H54 (cell line): ENCODE data around the gene HGS.
"Not testable (repeated sequence)": the region's sequence is repeated elsewhere in the genome, so short reads cannot be mapped to it uniquely, and the experiment has no call there.

Experiments
- DNase-seq: peaks from one replicate; pipeline ENCODE4 v3.0.0; 2011; ENCODE audit warnings: low spot score, mixed read lengths; ENCODE audit not compliant: insufficient read length
- FAIRE-seq: peaks from 3 replicates; lab custom pipeline; 2011; peaks lifted over from hg19 to GRCh38; lab: Jason Lieb, UNC
- POLR2A ChIP-seq: IDR thresholded peaks from 2 replicates; pipeline ENCODE4 v1.6.1; 2011; ENCODE audit warnings: low read depth, mild to moderate bottlenecking, low read length

Gene HGS

DNA sequence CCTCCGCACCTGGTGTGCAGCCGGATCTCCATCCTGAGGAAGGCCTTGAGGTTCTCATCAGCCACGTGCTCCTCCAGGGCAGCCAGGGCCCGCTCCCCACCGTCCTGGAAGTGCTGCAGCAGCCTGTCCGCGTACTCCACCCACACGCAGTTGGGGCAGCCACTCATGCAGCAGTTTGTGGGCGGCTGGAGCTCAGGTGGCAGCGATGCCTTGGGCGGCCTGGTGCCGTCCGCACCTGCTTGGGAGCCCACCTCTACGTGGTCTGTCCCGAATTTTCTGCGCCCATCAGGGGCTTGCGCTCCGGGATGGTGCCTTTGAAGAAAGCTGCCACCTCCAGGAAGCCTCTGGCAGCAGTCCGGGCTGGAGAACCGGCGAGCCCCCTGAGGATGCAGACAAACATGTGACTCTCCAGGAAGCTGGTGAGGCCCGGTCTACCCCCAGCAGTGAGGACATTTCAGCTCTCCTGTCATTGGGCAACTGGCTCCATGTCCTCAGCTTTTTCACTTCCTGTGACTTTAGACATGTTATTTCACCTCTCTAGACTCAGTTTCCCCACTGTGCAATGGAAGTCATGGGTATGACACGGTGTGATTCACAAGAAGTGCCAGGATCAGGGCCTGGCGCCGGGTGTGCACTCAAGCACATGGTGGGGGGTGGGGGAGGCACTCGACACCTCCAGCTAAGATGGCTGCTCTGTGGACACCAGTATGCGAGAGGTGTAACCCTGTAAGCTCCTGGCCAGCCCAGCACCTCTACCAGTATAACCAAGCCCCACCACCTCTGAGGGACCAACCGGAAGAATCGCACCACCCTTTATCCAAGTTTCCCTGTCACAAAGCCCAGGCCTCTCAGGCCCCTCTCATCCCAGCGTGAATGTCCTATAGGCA lies 18.4 kb upstream of the HGS start:
- no peak for FAIRE-seq
- DNase-seq: no peak
- 0 out of 2 replicates have a peak, but pooled peaks have one; percentile 5 for TF ChIP-seq POLR2A

DNA sequence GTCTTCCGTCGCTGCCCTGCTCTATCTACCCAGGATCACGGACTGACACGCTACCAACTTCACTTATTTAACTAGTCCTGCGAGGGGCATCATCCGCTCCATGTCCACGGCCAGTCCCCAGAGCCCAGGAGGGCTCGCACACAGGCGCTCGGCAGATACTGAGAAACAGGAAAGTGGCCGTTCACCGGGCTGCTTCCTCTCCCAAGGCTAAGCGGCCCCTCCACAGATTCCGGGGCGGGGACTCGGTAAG lies 17.8 kb upstream of the HGS start:
- no peak for TF ChIP-seq POLR2A
- DNase-seq: no peak
- FAIRE-seq: no peak

DNA sequence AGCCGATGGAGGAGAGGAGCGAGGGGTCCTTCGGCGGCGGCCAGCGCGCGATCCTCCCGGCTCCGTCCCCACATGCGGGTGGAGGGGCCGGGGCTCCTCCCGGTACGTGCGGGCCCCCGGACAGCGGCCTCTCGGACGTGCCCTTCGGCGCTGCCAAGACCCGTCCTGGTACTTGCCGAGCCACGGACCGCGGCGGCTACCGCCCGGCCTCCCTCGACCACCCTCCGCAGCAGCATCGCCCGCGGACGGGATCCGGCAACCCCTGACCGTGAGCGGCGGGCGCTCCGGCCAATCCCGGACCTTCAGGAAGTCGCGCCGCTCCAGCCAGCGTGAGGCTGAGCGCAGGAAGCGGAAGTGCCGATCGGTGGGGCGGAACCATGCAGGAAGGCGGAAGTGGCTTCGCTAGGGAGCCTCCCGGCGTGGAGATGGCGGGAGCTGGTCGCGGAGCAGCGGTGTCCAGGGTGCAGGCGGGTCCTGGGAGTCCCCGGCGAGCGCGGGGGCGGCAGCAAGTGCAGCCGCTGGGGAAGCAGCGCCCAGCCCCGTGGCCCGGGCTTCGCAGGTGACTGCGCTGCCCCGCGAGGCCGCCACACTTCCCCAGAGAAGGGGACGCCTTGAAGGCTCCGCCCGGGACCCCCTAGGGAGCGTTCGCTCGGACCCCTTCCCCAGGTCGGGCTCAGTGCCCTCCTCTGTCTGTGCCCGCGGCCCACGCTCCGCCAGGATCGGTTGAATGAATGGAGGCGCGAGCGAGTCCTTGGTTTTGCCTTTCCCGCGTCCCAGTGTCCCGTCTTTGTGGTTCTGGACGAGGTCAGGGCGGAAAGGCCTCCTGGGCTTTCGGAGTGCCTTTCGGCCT lies 17.2 kb upstream of the HGS start, which contains the start of the genes CCDC137 and OXLD1:
CCDC137 (plus strand) TSS at position 396 of the 850 bp plus-strand sequence; CDS start at position 426, 30 bp downstream.
OXLD1 (minus strand) TSS at position 264 of the 850 bp plus-strand sequence; CDS start at position 236, 28 bp downstream.
- no peak for FAIRE-seq
- peak; percentile 95 for TF ChIP-seq POLR2A

DNA sequence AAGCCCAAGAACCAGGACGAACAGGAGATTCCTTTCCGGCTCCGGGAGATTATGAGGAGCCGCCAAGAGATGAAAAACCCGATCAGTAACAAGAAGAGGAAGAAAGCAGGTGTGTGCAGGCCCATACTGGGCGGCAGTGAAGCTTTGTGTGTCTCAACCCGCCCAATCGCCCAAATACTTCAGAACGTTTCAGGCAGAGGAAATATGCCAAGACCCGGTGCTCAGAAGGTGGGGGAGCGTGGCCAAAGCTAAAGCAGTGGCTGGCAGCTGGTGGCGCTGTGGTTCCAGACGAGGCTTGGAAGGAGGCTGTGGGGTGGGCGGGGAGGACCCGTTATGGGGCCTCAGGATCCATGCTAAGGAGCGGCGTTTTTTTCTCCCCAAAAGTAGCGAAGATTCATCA lies 16.1 kb upstream of the HGS start:
- FAIRE-seq (no peak), DNase-seq (no peak)

More for the DNA sequence above, 17.2 kb upstream of the HGS start, which contains the start of the genes CCDC137 and OXLD1:
- DNase-seq: peak; percentile 96

DNA sequence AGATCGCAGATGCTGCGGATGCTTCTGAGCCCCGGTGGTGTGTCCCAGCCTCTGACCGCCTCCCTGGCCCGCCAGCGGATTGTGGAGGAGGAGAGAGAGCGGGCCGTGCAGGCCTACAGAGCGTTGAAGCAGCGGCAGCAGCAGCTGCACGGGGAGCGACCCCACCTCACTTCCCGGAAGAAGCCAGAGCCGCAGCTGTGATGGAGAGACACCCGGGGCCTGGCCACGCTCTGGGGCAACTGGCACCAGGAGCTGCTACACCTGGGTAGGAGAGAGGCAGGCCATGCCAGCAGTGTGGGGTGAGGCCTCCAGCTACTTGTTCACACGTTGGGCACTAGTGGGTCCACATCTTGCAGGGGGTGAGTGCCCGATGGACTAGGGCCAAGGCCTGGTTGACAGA lies 11.3 kb upstream of the HGS start:
- TF ChIP-seq POLR2A: no peak
- FAIRE-seq: no peak
- DNase-seq: no peak

More for the DNA sequence above, 16.1 kb upstream of the HGS start:
- no peak for TF ChIP-seq POLR2A

DNA sequence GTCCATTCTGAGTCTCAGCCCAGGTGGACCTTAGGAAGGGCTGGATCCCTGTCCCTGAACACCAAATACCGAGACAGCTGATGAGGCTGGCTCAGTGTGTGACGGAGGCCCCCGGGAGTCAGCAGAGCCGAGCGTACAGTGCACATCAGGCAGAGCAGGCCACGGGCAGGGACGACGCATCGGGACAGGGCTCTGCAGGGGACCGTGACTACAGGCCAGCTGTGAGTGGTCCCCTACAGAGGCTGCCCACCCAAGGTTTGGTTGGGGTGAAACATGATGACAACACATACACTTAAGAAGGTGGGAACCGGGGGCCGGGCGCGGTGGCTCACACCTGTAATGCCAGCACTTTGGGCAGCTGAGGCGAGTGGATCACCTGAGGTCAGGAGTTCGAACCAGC lies 10.9 kb upstream of the HGS start:
- FAIRE-seq (no peak), DNase-seq (no peak)
- no peak for TF ChIP-seq POLR2A

DNA sequence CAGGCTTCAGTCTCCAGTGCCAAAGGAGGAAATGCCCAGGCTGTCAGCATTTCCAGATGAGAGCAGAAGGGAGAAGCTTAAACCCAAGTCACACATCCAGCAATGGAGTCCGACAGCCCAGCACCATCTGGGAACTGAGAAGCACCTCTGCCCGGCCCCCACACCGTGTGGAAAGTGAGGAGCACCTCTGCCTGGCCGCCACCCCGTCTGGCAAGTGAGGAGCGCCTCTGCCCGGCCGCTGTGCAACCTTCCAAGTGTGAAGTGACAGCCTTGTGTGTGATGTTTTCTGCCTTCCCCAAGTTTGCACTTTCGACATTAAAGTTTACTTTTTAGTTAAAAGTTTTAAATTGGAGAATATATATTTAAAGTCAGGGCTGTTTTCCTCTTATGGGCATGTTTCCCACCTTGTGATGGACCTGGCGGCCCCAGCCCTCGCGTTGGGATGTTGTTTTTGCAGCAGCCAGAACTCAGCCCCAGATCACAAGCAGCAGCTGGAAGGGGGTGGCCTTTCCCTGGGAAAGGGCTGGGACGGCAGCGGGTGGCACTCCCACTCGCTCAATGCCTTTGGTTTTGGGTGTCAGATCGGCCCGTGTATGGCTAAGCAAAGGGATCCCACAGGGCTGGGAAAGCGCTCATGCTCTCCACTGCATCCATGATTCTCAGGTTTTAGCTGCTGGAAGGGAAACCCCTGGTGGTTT lies 10.1 kb upstream of the HGS start:
- no peak for TF ChIP-seq POLR2A
- no peak for FAIRE-seq
- DNase-seq: no peak

DNA sequence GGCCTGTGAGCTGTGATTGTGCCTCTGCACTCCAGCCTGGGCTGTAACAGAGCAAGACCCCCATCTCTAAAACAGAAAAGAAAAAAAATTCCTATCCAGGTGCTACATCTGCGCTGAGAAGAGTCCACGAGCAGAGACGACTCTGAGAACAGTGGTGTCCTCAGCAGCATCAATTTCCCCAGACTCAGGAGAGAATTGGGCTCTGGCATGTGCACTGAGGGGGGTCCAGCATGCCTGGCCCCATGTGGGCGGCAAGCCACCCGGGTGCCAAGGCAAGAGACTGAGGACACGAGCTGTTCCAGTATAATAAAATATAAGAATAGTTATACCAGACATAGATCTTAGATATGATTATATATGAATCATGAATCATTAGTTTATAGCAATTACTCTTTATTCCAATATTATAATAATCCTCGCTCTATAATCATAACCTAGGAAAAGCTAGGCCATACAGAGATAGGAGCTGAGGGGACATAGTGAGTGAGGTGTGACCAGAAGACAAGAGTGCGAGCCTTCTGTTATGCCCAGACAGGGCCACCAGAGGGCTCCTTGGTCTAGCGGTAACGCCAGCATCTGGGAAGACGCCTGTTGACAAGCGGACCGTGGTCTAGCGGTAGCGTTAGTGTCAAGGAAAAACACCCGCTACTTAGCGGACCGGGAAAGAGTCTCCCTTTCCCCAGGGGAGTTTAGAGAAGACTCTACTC lies 8.1 kb upstream of the HGS start:
- FAIRE-seq, DNase-seq: not testable (repeated sequence)

DNA sequence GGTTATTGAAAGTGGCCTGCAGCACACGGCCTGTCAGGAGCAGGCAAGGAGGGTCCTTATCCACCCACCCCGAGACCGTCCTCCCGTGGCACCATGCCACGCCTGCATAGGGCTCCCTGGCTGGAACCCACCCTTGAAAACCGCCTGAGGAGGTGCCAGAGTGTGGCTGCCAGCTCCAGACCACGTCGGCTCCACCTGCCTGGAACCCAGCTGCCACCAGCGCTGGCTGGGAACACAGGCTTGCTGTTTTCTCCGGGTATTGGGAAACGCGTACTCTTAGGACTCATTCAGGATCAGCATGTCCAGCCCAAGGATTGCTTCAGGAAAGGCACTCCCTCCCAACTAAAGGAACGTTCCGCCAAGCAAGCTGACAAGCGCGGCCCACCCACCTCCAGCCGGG lies 6.9 kb upstream of the HGS start:
- DNase-seq: no peak
- FAIRE-seq: no peak
- TF ChIP-seq POLR2A: no peak

DNA sequence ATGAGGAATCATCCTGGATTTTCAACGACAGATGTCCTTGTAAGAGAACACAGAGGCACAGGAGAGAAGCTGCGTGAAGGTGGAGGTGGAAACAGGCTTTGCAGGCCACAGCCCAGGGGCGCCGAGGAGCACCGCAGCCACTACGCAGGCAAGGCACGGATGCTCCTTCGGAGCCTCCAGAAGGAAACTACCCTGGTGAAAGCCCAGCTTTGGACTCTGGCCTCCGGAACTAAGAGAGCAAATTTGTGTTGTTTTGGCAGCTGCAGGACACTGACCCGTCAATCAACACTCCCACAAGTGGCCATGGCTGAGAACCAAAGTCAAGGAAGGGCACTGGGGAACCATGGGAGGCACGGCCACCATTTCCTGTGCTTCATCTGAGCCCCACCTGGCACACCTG lies 3.7 kb upstream of the HGS start:
- no peak for DNase-seq
- FAIRE-seq: no peak
- no peak for TF ChIP-seq POLR2A

DNA sequence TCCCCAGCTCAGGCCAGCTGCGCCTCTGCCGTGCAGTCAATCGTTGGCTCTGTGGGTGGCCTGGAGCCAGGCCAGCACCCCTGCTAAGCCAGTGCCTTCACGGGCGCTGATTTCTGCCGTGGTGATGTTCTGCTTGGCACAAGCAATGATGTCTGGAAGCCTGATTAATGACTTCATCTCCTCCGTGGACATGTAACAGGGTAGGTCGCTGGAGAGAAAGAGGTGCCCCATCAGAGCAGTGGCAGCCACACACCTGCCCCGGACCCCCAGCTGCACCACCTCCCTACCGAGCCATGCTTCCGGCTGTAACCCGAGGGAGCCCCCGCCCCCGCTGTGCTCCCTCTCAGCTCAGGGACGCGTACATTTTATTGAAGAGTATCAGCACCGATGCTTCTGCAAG lies 2.1 kb upstream of the HGS start:
- DNase-seq: no peak
- FAIRE-seq: no peak
- TF ChIP-seq POLR2A: no peak

DNA sequence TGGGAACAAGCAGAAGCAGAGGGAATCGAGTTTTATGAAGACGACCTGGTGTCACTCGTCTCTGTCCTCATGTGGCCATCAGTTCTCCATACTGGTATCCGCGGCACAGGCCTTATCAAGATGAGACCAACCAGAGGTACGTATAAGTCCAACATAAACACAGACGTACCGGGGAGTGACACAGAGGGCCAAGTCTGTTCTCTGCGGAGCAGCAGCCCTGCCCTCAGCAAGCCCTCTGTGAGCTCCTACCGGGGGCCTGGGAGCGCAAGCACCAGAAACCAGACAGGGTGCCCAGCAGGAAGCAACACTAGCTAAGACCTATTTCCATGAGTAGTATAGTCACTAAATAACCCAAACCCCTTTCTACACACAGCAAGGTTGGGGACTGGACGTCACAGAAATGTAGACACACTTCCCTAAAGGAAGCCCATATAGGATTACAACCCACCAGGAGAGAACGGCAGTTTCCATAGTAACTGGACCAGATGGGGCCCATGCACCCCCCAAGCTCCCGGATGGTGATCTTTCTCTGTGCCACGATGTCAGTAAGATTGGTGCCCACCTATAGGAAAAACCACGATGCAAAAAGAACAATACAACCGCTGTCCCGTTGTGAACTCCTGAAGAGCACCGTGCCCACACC lies 1.1 kb upstream of the HGS start:
- DNase-seq (no peak), FAIRE-seq (no peak)
- TF ChIP-seq POLR2A: no peak

DNA sequence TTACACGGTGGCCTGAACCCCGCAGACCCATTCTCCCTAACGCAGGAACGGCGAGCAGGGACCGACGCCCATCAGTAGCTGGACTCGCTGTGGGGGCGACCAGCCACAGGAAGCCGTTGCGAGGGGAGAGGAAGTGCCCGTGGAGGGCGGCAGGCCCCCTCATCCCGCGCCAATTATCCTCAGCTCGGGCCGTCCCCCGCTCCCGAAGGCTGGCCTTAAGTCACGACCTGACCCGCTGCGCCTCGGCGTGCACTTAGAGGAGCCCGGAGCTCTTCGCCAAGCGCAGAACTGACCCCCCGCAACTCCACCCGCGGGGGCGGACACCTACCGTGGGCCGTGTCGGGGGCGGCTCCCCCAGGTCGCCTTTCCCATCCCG lies 615 bp upstream of the HGS start:
- TF ChIP-seq POLR2A: no peak
- no peak for FAIRE-seq
- no peak for DNase-seq
